Stimulated activated CD8-positive, alpha-beta memory T cell treated with anti-CD3 and anti-CD28 coated beads, Interleukin-15, amount 100 ng/mL, for 1 hour (primary cell): ENCODE results near the gene TRIM47.
A peak's percentile ranks its signal among the peaks of the same experiment; 100 is the strongest.
"Not testable (repeated sequence)": the region's sequence is repeated elsewhere in the genome, so short reads cannot be mapped to it uniquely, and the experiment has no call there.

Experiments used
- DNase-seq: peaks from one replicate; pipeline ENCODE4 v3.0.0-alpha.2; 2020; ENCODE audit warnings: low read depth

TRIM47 gene

GRCh38 chr17:75891022-75891604 lies 12.7 kb upstream of the TRIM47 start:
- DNase-seq = no peak

GRCh38 chr17:75889454-75889853 lies 11.1 kb upstream of the TRIM47 start:
- DNase-seq = no peak

- DNase-seq = no peak
Measured at GRCh38 chr17:75888484-75888883, 10.1 kb upstream of the TRIM47 start.

GRCh38 chr17:75885860-75886259 lies 7.5 kb upstream of the TRIM47 start:
- not testable (repeated sequence) for DNase-seq

- no peak for DNase-seq
Measured at GRCh38 chr17:75885431-75885830, 7.0 kb upstream of the TRIM47 start.

GRCh38 chr17:75881678-75882454 lies 3.5 kb upstream of the TRIM47 start:
- DNase-seq = no peak

- DNase-seq = no peak
Measured at GRCh38 chr17:75880266-75880665, 1.9 kb upstream of the TRIM47 start.

- peak; percentile 46 for DNase-seq
Measured at GRCh38 chr17:75877752-75878173, 618 bp downstream of the TRIM47 start.

GRCh38 chr17:75876938-75877751 lies 1.2 kb downstream of the TRIM47 start:
- no peak for DNase-seq

- peak; percentile 51 for DNase-seq
Measured at GRCh38 chr17:75876190-75876937, 2.0 kb downstream of the TRIM47 start.

GRCh38 chr17:75875940-75876189 lies 2.5 kb downstream of the TRIM47 start:
- DNase-seq = no peak

GRCh38 chr17:75875182-75875939 lies 3.0 kb downstream of the TRIM47 start:
- DNase-seq = no peak

- no peak for DNase-seq
Measured at GRCh38 chr17:75874323-75875181, 3.8 kb downstream of the TRIM47 start.

- no peak for DNase-seq
Measured at GRCh38 chr17:75873587-75874322, 4.6 kb downstream of the TRIM47 start.

- DNase-seq = no peak
Measured at GRCh38 chr17:75872434-75873351, 5.7 kb downstream of the TRIM47 start.

- not testable (repeated sequence) for DNase-seq
Measured at GRCh38 chr17:75870228-75870627, 8.2 kb downstream of the TRIM47 start.

GRCh38 chr17:75869282-75870141 lies 8.9 kb downstream of the TRIM47 start:
- no peak for DNase-seq

- not testable (repeated sequence) for DNase-seq
Measured at GRCh38 chr17:75868730-75869281, 9.6 kb downstream of the TRIM47 start.
